BJ (cell line): ENCODE results near the gene GMPPB. TPM values are rescaled to one million over a fixed set of nuclear protein-coding genes. Genes with fewer than 3 reads are reported as not detected.

Experiments
- CTCF ChIA-PET: fragments of 350-600 bp; formaldehyde crosslinking; extraction: SDS; loops from one replicate; lab custom pipeline; 2021; ENCODE audit warnings: antibody characterized with exemption, inconsistent platforms; lab: Yijun Ruan, JAX
- POLR2A ChIA-PET: fragments of 300-600 bp; sonication (Branson Sonifier 250); formaldehyde crosslinking; extraction: SDS; loops from one replicate; lab custom pipeline; 2021; ENCODE audit warnings: antibody characterized with exemption; lab: Charles Lee
- DNase-seq: peaks from one replicate; pipeline ENCODE4 v3.0.0-alpha.2; 2011; ENCODE audit warnings: low read depth
- H3K27me3 ChIP-seq: 2 replicates; pipeline ENCODE4 v1.6.0; 2011; ENCODE audit warnings: low read length; ENCODE audit not compliant: control insufficient read depth, insufficient read depth
- H3K36me3 ChIP-seq: 2 replicates; pipeline ENCODE4 v1.5.1; 2011; ENCODE audit warnings: low read length; ENCODE audit not compliant: control insufficient read depth, insufficient read depth
- H3K4me3 ChIP-seq: 2 replicates; pipeline ENCODE4 v1.5.1; 2011; ENCODE audit warnings: low read depth, mild to moderate bottlenecking, control low read depth, low read length
- CTCF ChIP-seq: IDR thresholded peaks from 2 replicates; pipeline ENCODE4 v1.5.1; 2011; ENCODE audit warnings: low read depth, mild to moderate bottlenecking, control low read depth, inconsistent platforms, low read length, moderate library complexity; ENCODE audit not compliant: insufficient read depth
- polyA plus RNA-seq: library from polyadenylated mRNA; depleted of rRNA; stranded (reverse); fragments of >200 nt; gene quantifications from 2 replicates; pipeline ENCODE4 v1.2.3, GENCODE V29; 2011

Gene GMPPB
- polyA plus RNA-seq, 1 experiment, result 30.0 TPM

- H3K4me3 ChIP-seq, result no peak overlapping the region
- H3K36me3 ChIP-seq, result peaks cover 3% of the 10 kb centered on the region; the same call in 1 of the 2 replicates
- TF ChIP-seq CTCF, result no peak
- no peak for DNase-seq
- POLR2A ChIA-PET, result no interaction called here
- CTCF ChIA-PET, result no interaction called here
- H3K27me3 ChIP-seq, result no peaks in the 10 kb centered on the region
Measured at GRCh38 chr3:49747792-49748480, 24.2 kb upstream of the GMPPB start.

- ChIA-PET CTCF (no interaction called here), POLR2A (no interaction called here)
- H3K27me3 ChIP-seq, result no peaks in the 10 kb centered on the region
- H3K36me3 ChIP-seq, result peaks cover 3% of the 10 kb centered on the region; the same call in 1 of the 2 replicates
- no peak for TF ChIP-seq CTCF
- no peak overlapping the region for H3K4me3 ChIP-seq
- no peak for DNase-seq
Measured at GRCh38 chr3:49745986-49746385, 22.2 kb upstream of the GMPPB start.

- DNase-seq, result no peak
- Histone ChIP-seq H3K27me3 (no peaks in the 10 kb centered on the region), H3K36me3 (peaks cover 6% of the 10 kb centered on the region), H3K4me3 (no peak overlapping the region)
- CTCF ChIA-PET, result no interaction called here
- TF ChIP-seq CTCF, result no peak
- POLR2A ChIA-PET, result no interaction called here
Measured at GRCh38 chr3:49740427-49740826, 16.7 kb upstream of the GMPPB start.

- TF ChIP-seq CTCF, result no peak
- H3K27me3 ChIP-seq, result no peaks in the 10 kb centered on the region
- peaks cover 12% of the 10 kb centered on the region for H3K36me3 ChIP-seq
- H3K4me3 ChIP-seq, result no peak overlapping the region
- no peak for DNase-seq
- CTCF ChIA-PET, result no interaction called here
- POLR2A ChIA-PET, result no interaction called here
Measured at GRCh38 chr3:49738067-49738713, 14.4 kb upstream of the GMPPB start.

- DNase-seq, result no peak
- Histone ChIP-seq H3K4me3 (no peak overlapping the region), H3K27me3 (no peaks in the 10 kb centered on the region), H3K36me3 (peaks cover 22% of the 10 kb centered on the region)
- ChIA-PET CTCF (interaction anchor here (1.5 kb wide), 1 partner anchor 33 kb away, joined by 5 read pairs; no protein-coding TSS in a partner anchor), POLR2A (no interaction called here)
- TF ChIP-seq CTCF, result no peak
Measured at GRCh38 chr3:49734752-49735151, 11.0 kb upstream of the GMPPB start.
